GM23338 (cell line): Measurements from ENCODE around the gene SLC9A1. TPM values are rescaled to one million over a fixed set of nuclear protein-coding genes. Genes with fewer than 3 reads are reported as not detected.

Experiments
- ATAC-seq: fragments of 200-7000 bp; cut with Tn5 transposase; 3 replicates; pipeline ENCODE4 v1.9.1; 2020
- DNase-seq: peaks from one replicate; pipeline ENCODE4 v3.0.0-alpha.2; 2015; ENCODE audit warnings: low spot score
- H2AFZ ChIP-seq: fragments of 200-600 bp; sonication (generic); 2 replicates; pipeline ENCODE4 v1.8.0; 2016; ENCODE audit warnings: antibody characterized with exemption, mild to moderate bottlenecking, moderate library complexity
- H3F3A ChIP-seq: fragments of 200-600 bp; sonication (generic); replicated peaks from 2 replicates; pipeline ENCODE4 v1.8.0; 2017; ENCODE audit warnings: antibody characterized with exemption, mixed run types, low read depth
- H3K27ac ChIP-seq: fragments of 200-600 bp; sonication (generic); 2 replicates; pipeline ENCODE4 v1.6.1; 2016; ENCODE audit warnings: low read depth
- H3K27me3 ChIP-seq: fragments of 200-600 bp; sonication (generic); 2 replicates; pipeline ENCODE4 v1.8.0; 2016; ENCODE audit warnings: mild to moderate bottlenecking, mixed run types, moderate library complexity; ENCODE audit not compliant: insufficient read depth
- H3K36me3 ChIP-seq: fragments of 200-600 bp; sonication (generic); 2 replicates; pipeline ENCODE4 v1.8.0; 2016; ENCODE audit warnings: mild to moderate bottlenecking; ENCODE audit not compliant: insufficient read depth
- H3K4me1 ChIP-seq: fragments of 200-600 bp; sonication (generic); 2 replicates; pipeline ENCODE4 v1.8.0; 2016; ENCODE audit warnings: mild to moderate bottlenecking, moderate library complexity; ENCODE audit not compliant: insufficient read depth
- H3K4me2 ChIP-seq: fragments of 200-600 bp; sonication (generic); 2 replicates; pipeline ENCODE4 v1.7.1; 2017; ENCODE audit warnings: mixed run types
- H3K4me3 ChIP-seq: fragments of 200-600 bp; sonication (generic); 2 replicates; pipeline ENCODE4 v1.6.1; 2016; ENCODE audit warnings: mixed run types
- H3K79me2 ChIP-seq: fragments of 200-600 bp; sonication (generic); replicated peaks from 2 replicates; pipeline ENCODE4 v1.8.0; 2017; ENCODE audit warnings: mild to moderate bottlenecking; ENCODE audit not compliant: insufficient read depth
- H3K9me2 ChIP-seq: fragments of 200-600 bp; sonication (generic); 2 replicates; pipeline ENCODE4 v1.8.0; 2017; ENCODE audit not compliant: insufficient read depth
- H4K20me1 ChIP-seq: fragments of 200-600 bp; sonication (generic); replicated peaks from 2 replicates; pipeline ENCODE4 v1.8.0; 2017; ENCODE audit warnings: mild to moderate bottlenecking; ENCODE audit not compliant: insufficient read depth
- H3K27ac Mint-ChIP-seq: 2 replicates; pipeline ENCODE4 v1.8.0; 2020; ENCODE audit warnings: inconsistent platforms, mild to moderate bottlenecking, moderate library complexity, mixed read lengths
- H3K27me3 Mint-ChIP-seq: 3 replicates; pipeline ENCODE4 v1.8.0; 2022; ENCODE audit warnings: low read depth, mild to moderate bottlenecking, moderate library complexity, mixed read lengths, inconsistent platforms; ENCODE audit not compliant: insufficient read depth, poor library complexity
- H3K36me3 Mint-ChIP-seq: 3 replicates; pipeline ENCODE4 v1.8.0; 2021; ENCODE audit warnings: low read depth, mild to moderate bottlenecking, inconsistent platforms, moderate library complexity, mixed read lengths
- H3K4me1 Mint-ChIP-seq: 3 replicates; pipeline ENCODE4 v1.8.0; 2020; ENCODE audit warnings: mild to moderate bottlenecking, inconsistent platforms, mixed read lengths
- H3K4me3 Mint-ChIP-seq: 3 replicates; pipeline ENCODE4 v1.8.0; 2021; ENCODE audit warnings: moderate library complexity, mild to moderate bottlenecking, inconsistent platforms, mixed read lengths
- H3K9me3 Mint-ChIP-seq: 3 replicates; pipeline ENCODE4 v1.8.0; 2020; ENCODE audit warnings: moderate library complexity, mild to moderate bottlenecking, inconsistent platforms, mixed read lengths
- EZH2 ChIP-seq: fragments of 200-600 bp; sonication (generic); IDR thresholded peaks from one replicate; pipeline ENCODE4 v1.8.0; 2017; ENCODE audit warnings: antibody characterized with exemption, mild to moderate bottlenecking, low read depth; ENCODE audit not compliant: unreplicated experiment
- JUNB ChIP-seq: IDR thresholded peaks from one replicate; pipeline ENCODE4 v1.6.1; 2016; ENCODE audit warnings: antibody characterized with exemption; ENCODE audit not compliant: unreplicated experiment
- NANOG ChIP-seq: IDR thresholded peaks from 2 replicates; pipeline ENCODE4 v1.6.1; 2016; ENCODE audit warnings: antibody characterized with exemption, borderline replicate concordance
- POLR2AphosphoS5 ChIP-seq: IDR thresholded peaks from 2 replicates; pipeline ENCODE4 v1.6.1; 2016; ENCODE audit warnings: antibody characterized with exemption, low read depth
- STAT1 ChIP-seq: IDR thresholded peaks from one replicate; pipeline ENCODE4 v1.6.1; 2016; ENCODE audit warnings: antibody characterized with exemption; ENCODE audit not compliant: unreplicated experiment
- ZNF114 ChIP-seq: fragments of 250-450 bp; sonication (Bioruptor Pico); IDR thresholded peaks from 2 replicates; pipeline ENCODE4 v1.5.0; 2020; ENCODE audit warnings: mild to moderate bottlenecking, moderate library complexity
- ZNF331 ChIP-seq: fragments of 250-450 bp; sonication (Bioruptor Pico); IDR thresholded peaks from 2 replicates; pipeline ENCODE4 v1.5.0; 2020; ENCODE audit warnings: low read depth, mild to moderate bottlenecking, moderate library complexity
- polyA plus RNA-seq: library from polyadenylated mRNA; unstranded; fragments of >200 nt; fragmentation: Nextera tagmentation; extraction: Ambion mirVana; gene quantifications from 2 replicates; pipeline ENCODE4 v1.2.1, GENCODE V29; 2016
- total RNA-seq: library from RNA; depleted of rRNA; stranded (reverse); fragments of >200 nt; shearing (Covaris generic); gene quantifications from 2 replicates; pipeline ENCODE4 v1.2.3, GENCODE V29; 2014
- TF ChIP-seq, protein P1 (sequence below): IDR thresholded peaks from one replicate; pipeline ENCODE4 v1.6.1; 2018; ENCODE audit warnings: antibody characterized with exemption; ENCODE audit not compliant: unreplicated experiment
- TF ChIP-seq, protein P2 (sequence below): fragments of 250-450 bp; sonication (Bioruptor Pico); IDR thresholded peaks from 2 replicates; pipeline ENCODE4 v1.5.0; 2020; ENCODE audit warnings: mild to moderate bottlenecking, moderate library complexity
- TF ChIP-seq, protein P3 (sequence below): IDR thresholded peaks from 2 replicates; pipeline ENCODE4 v1.6.1; 2016; ENCODE audit warnings: antibody characterized with exemption

Gene SLC9A1
- total and polyA plus RNA-seq, 2 experiments from 2014 or later, result 10.4 to 22.3 TPM

DNA sequence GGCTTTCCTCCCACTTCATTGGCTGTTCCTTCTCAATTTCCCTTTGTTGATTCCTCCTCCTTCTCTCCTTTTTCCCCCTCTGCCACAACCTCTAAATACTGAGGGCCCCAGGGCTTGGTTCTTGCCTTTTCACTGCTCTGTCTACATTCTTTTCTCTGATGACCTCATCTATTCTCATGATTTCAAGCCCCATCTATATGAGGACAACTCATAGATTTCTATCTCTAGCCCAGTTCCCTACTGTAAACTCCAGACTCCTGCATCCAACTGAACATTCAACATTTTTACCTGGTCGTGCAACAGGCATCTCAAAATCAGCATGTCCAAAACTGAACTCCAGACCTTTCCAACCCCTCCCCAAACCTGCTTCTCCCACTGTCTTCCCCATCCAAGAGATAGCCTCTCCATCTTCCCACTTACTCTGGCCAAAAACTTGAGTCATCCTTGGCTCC lies 11.5 kb upstream of the SLC9A1 start:
- DNase-seq, result no peak
- no peak overlapping the region for H3K4me2 ChIP-seq

More for the DNA sequence above, 11.5 kb upstream of the SLC9A1 start:
- no peak overlapping the region for H3K4me3 ChIP-seq
- H4K20me1 ChIP-seq, result no peaks in the 10 kb centered on the region
- H3K27ac Mint-ChIP-seq, result no peak overlapping the region
- H3F3A ChIP-seq, result no peaks in the 10 kb centered on the region
- no peak overlapping the region for H2AFZ ChIP-seq
- H3K27me3 Mint-ChIP-seq, result peaks cover 2% of the 10 kb centered on the region
- H3K9me3 Mint-ChIP-seq, result no peaks in the 10 kb centered on the region
- H3K4me3 Mint-ChIP-seq, result no peak overlapping the region
- ATAC-seq, result no peak
- no peaks in the 10 kb centered on the region for H3K27me3 ChIP-seq
- no peak overlapping the region for H3K27ac ChIP-seq
- no peaks in the 10 kb centered on the region for H3K36me3 ChIP-seq
- H3K4me1 ChIP-seq, result no peaks in the 10 kb centered on the region
- H3K9me2 ChIP-seq, result no peaks in the 10 kb centered on the region
- H3K79me2 ChIP-seq, result no peaks in the 10 kb centered on the region
- no peak for TF ChIP-seq JUNB
- TF ChIP-seq, protein P1, sequence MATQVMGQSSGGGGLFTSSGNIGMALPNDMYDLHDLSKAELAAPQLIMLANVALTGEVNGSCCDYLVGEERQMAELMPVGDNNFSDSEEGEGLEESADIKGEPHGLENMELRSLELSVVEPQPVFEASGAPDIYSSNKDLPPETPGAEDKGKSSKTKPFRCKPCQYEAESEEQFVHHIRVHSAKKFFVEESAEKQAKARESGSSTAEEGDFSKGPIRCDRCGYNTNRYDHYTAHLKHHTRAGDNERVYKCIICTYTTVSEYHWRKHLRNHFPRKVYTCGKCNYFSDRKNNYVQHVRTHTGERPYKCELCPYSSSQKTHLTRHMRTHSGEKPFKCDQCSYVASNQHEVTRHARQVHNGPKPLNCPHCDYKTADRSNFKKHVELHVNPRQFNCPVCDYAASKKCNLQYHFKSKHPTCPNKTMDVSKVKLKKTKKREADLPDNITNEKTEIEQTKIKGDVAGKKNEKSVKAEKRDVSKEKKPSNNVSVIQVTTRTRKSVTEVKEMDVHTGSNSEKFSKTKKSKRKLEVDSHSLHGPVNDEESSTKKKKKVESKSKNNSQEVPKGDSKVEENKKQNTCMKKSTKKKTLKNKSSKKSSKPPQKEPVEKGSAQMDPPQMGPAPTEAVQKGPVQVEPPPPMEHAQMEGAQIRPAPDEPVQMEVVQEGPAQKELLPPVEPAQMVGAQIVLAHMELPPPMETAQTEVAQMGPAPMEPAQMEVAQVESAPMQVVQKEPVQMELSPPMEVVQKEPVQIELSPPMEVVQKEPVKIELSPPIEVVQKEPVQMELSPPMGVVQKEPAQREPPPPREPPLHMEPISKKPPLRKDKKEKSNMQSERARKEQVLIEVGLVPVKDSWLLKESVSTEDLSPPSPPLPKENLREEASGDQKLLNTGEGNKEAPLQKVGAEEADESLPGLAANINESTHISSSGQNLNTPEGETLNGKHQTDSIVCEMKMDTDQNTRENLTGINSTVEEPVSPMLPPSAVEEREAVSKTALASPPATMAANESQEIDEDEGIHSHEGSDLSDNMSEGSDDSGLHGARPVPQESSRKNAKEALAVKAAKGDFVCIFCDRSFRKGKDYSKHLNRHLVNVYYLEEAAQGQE, result no peak
- TF ChIP-seq, protein P2, sequence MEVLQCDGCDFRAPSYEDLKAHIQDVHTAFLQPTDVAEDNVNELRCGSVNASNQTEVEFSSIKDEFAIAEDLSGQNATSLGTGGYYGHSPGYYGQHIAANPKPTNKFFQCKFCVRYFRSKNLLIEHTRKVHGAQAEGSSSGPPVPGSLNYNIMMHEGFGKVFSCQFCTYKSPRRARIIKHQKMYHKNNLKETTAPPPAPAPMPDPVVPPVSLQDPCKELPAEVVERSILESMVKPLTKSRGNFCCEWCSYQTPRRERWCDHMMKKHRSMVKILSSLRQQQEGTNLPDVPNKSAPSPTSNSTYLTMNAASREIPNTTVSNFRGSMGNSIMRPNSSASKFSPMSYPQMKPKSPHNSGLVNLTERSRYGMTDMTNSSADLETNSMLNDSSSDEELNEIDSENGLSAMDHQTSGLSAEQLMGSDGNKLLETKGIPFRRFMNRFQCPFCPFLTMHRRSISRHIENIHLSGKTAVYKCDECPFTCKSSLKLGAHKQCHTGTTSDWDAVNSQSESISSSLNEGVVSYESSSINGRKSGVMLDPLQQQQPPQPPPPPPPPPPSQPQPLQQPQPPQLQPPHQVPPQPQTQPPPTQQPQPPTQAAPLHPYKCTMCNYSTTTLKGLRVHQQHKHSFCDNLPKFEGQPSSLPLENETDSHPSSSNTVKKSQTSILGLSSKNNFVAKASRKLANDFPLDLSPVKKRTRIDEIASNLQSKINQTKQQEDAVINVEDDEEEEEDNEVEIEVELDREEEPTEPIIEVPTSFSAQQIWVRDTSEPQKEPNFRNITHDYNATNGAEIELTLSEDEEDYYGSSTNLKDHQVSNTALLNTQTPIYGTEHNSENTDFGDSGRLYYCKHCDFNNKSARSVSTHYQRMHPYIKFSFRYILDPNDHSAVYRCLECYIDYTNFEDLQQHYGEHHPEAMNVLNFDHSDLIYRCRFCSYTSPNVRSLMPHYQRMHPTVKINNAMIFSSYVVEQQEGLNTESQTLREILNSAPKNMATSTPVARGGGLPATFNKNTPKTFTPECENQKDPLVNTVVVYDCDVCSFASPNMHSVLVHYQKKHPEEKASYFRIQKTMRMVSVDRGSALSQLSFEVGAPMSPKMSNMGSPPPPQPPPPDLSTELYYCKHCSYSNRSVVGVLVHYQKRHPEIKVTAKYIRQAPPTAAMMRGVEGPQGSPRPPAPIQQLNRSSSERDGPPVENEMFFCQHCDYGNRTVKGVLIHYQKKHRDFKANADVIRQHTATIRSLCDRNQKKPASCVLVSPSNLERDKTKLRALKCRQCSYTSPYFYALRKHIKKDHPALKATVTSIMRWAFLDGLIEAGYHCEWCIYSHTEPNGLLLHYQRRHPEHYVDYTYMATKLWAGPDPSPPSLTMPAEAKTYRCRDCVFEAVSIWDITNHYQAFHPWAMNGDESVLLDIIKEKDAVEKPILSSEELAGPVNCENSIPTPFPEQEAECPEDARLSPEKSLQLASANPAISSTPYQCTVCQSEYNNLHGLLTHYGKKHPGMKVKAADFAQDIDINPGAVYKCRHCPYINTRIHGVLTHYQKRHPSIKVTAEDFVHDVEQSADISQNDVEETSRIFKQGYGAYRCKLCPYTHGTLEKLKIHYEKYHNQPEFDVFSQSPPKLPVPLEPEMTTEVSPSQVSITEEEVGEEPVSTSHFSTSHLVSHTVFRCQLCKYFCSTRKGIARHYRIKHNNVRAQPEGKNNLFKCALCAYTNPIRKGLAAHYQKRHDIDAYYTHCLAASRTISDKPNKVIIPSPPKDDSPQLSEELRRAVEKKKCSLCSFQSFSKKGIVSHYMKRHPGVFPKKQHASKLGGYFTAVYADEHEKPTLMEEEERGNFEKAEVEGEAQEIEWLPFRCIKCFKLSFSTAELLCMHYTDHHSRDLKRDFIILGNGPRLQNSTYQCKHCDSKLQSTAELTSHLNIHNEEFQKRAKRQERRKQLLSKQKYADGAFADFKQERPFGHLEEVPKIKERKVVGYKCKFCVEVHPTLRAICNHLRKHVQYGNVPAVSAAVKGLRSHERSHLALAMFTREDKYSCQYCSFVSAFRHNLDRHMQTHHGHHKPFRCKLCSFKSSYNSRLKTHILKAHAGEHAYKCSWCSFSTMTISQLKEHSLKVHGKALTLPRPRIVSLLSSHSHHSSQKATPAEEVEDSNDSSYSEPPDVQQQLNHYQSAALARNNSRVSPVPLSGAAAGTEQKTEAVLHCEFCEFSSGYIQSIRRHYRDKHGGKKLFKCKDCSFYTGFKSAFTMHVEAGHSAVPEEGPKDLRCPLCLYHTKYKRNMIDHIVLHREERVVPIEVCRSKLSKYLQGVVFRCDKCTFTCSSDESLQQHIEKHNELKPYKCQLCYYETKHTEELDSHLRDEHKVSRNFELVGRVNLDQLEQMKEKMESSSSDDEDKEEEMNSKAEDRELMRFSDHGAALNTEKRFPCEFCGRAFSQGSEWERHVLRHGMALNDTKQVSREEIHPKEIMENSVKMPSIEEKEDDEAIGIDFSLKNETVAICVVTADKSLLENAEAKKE (CRISPR knock-in tag), result no peak
- TF ChIP-seq ZNF114 (CRISPR knock-in tag), result no peak
- no peak for TF ChIP-seq STAT1
- no peak for TF ChIP-seq ZNF331 (CRISPR knock-in tag)
- no peak for TF ChIP-seq EZH2
- TF ChIP-seq POLR2AphosphoS5, result no peak
- TF ChIP-seq, protein P3, sequence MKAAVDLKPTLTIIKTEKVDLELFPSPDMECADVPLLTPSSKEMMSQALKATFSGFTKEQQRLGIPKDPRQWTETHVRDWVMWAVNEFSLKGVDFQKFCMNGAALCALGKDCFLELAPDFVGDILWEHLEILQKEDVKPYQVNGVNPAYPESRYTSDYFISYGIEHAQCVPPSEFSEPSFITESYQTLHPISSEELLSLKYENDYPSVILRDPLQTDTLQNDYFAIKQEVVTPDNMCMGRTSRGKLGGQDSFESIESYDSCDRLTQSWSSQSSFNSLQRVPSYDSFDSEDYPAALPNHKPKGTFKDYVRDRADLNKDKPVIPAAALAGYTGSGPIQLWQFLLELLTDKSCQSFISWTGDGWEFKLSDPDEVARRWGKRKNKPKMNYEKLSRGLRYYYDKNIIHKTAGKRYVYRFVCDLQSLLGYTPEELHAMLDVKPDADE, result no peak
- no peak for TF ChIP-seq NANOG
- no peaks in the 10 kb centered on the region for H3K4me1 Mint-ChIP-seq
- H3K36me3 Mint-ChIP-seq, result no peaks in the 10 kb centered on the region
